Hematopoietic multipotent progenitor cell treated with erythropoietin and hydrocortisone succinate and interleukin-3 and kit ligand, for 8 days (in vitro differentiated cells): ENCODE data around the gene UBE2D2.
"Not testable (repeated sequence)": the region's sequence is repeated elsewhere in the genome, so short reads cannot be mapped to it uniquely, and the experiment has no call there.

Experiments
- DNase-seq: peaks from one replicate; pipeline ENCODE4 v3.0.0-alpha.2; 2015

Gene UBE2D2

GRCh38 chr5:139588116-139588515 lies 27.0 kb downstream of the UBE2D2 start:
- not testable (repeated sequence) for DNase-seq

DNA sequence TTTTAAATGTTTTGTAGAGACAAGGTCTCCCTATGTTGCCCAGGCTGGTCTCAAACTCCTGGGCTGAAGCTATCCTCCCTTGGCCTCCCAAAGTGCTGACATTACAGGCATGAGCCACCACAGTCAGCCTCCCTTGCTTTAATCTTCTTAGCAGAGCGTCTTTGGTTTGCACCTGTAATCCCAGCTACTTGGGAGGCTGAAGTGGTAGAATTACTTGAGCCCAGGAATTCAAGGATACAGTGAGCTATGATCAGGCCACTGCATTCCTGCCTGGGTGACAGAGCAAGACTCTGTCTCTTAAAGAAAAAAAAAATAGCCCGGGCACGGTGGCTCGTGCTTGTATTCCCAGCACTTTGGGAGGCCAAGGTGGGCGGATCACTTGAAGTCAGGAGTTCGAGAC lies 27.8 kb downstream of the UBE2D2 start:
- DNase-seq: no peak

DNA sequence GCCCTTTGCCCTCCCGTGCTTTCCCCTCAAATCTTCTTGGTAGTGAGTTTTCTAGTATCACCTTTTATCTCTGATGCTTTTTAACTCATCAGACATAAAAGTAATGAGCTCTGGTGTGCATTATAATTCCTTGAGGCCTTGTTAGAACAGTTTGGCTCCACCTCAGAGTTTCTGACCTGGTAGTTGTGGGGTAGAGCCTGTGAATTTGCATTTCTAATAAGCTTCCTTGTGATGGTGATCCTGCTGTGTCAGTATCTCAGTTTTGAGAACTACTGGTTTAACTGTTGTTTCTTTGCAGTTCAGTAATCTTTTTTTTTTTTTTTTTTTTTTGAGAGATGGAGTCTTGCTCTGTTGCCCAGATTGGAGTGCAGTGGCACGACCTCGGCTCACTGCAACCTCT lies 31.1 kb downstream of the UBE2D2 start:
- no peak for DNase-seq

- DNase-seq: not testable (repeated sequence)
Measured at GRCh38 chr5:139593076-139593475, 31.9 kb downstream of the UBE2D2 start.

GRCh38 chr5:139593716-139594319 lies 32.7 kb downstream of the UBE2D2 start:
- DNase-seq: no peak

DNA sequence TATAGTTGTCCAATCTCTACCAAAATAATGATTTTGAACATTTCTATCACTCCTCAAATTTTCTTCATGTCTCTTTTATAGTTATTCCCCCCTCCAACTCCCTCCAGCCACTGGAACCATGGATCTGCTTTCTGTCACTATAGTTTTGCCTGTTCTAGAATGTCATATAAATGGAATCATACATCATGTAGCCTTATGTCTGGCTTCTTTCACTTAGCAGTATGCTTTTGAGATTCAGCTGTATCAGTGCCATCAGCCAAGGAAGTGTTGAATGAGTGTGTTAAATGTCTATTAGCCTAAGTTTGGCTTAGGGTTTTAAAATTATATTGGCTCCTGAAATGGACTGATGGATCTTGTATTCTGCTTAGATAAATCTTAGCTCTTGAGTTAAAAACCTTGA lies 36.0 kb downstream of the UBE2D2 start:
- DNase-seq: no peak

- not testable (repeated sequence) for DNase-seq
Measured at GRCh38 chr5:139598601-139598965, 37.4 kb downstream of the UBE2D2 start.

DNA sequence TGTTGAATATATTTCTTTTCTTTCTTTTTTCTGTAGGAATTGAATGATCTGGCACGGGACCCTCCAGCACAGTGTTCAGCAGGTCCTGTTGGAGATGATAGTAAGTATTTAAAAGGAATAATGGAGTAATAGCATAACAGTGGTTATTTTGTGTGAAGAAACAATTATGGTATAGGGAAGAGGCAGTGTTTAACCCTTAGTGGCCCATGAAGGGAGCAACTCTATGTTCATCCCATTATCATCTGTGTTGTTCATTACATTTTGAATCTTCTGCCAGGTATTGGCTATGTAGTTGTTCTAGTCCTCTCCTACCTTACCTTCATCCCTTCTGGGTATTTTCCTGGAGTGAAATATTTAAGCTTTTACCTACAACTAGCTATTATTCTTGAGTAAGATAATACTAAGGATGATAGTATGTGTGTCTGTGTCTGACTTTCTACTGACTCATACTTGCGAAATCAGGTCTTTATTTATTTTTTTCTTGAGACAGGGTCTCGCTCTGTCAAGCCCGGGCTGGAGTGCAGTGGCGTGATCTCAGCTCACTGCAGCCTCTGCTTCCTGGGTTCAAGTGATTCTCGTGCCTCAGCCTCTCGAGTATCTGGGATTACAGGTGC lies 39.3 kb downstream of the UBE2D2 start:
- no peak for DNase-seq

- DNase-seq: no peak
Measured at GRCh38 chr5:139601429-139601828, 40.3 kb downstream of the UBE2D2 start.

DNA sequence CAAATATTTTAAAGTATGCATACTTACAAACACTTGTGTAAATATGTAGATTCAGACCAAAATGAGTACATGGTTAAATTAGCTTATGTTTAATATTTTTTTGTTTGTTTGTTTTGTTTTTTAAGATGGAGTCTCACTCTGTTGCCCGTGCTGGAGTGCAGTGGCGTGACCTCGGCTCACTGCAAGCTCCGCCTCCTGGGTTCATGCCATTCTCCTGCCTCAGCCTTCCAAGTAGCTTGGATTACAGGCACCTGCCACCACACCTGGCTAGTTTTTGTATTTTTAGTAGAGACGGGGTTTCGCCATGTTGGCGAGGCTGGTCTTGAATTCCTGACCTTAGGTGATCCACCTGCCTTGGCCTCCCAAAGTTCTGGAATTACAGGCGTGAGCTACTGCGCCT lies 40.8 kb downstream of the UBE2D2 start:
- DNase-seq: not testable (repeated sequence)

GRCh38 chr5:139605887-139606286 lies 44.7 kb downstream of the UBE2D2 start:
- no peak for DNase-seq

DNA sequence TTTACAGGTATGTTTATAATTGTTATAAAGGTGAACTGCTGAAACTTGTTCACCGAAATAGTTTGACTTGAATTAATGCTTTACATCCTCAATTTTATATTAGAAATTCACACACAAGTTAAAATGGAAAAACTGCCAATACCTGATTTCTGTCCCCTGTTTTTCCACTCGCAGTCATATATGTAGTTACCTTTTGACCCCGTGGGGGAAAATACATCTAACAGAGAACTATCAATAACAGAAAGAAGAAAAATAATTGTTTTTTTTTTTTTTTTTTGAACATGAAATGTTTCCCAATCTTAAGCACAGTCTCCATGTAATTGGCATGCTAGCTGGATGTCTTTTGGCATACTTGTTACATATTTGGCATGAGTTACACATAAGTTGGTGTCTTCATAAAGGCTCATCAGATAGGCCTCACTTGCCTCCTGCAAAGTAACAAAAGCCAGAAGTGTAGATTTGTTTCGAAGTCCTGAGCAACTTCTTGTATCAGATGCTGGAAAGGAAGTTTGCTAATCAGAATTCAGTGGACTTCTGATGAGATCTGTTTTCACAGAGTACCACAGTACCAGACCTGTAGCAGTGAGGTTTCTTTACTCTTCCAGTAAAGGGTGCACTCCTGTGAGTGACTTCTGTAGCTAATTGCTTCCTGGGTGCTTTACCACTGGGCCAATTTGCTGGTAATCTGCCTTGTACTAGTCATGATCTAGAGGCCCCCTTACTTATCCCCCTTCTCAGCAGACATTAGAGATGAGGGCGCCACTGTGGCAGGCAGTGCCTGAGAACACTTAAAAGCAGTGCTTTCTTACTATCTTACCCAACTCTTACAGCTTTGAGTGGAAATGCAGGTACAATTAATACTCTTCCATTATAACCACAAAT lies 50.8 kb downstream of the UBE2D2 start:
- DNase-seq: no peak

GRCh38 chr5:139619861-139620260 lies 58.7 kb downstream of the UBE2D2 start:
- no peak for DNase-seq

DNA sequence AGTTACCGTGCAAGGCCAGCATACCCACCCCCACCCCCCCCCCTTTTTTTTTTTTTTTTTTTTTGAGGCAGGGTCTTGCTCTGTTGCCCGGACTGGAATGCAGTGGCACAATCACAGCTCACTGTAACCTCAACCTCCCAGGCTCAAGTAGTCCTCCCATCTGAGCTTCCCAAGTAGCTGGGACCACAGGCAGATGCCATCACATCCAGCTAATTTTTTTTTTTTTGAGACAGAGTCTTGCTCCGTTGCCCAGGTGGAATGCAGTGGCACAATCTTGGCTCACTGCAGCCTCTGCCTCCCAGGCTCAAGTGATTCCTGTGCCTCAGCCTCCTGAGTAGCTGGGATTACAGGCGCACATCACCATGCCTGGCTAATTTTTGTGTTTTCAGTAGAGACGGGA lies 64.3 kb downstream of the UBE2D2 start:
- DNase-seq: not testable (repeated sequence)

GRCh38 chr5:139630855-139631254 lies 69.7 kb downstream of the UBE2D2 start:
- DNase-seq: no peak

DNA sequence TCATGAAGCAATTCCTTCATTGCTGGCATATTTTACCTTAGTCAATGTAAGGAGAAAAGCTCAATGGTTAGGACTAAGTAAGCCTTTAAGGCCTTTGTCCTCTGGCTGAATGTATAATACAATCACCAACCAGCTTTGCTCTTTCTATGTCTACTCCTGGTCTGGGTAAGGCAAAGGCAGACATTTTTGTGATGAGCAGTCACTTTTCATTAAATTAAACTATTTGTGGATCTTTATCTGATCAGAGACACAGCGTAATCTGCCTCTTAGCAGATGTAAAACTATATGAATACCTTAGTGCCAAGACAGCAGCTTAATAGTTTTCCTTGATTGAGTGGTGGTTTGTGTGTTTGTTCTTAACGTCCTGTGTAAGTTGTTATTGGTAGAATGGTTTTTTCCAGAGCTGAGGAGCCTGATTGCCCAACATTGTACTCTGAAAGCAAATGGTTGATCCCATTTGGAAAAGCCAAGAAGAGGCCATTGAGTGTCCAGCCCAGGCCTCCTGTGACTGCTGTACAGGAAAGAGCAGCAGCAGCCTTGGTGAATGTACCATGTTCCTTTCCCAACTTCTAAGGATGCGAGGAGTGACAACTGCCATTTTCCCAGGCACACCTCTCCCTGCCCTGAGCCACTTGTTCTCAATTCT lies 70.5 kb downstream of the UBE2D2 start:
- no peak for DNase-seq

DNA sequence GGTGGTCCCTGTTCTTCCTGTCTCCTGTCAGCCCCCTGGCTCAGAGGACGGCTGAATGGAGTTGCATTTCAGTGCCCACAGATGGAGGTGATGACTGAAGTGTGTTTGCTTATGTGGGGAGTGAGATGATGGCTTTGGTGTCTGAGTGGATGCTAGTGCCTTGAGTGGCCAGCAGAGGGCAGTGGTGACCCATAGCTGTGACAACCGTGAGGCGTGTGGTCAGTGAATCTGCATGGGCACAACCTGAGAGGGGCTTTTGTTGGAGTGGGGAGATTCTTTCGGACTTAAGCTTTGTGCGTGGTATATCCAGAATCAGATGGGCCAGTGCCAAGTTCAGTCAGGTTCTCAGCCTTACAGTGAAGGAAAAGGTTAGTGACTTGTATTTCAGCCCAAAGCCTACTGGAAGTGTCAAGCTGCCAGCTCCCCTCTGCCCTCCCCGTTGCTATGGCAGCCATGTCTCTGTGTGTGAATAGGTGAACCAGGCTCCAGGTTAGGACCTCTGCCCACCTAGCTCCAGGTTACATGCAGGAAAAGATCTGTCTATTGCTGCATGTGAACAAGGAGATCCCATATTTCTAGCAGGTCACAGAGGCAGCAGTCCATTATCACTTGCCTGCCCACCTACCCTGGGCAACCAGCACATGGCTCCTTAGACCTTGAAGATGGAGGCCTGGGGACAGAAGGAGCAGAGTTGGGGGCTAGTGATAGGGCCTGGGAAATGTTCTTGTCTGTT lies 72.3 kb downstream of the UBE2D2 start:
- DNase-seq: peak; percentile 77

DNA sequence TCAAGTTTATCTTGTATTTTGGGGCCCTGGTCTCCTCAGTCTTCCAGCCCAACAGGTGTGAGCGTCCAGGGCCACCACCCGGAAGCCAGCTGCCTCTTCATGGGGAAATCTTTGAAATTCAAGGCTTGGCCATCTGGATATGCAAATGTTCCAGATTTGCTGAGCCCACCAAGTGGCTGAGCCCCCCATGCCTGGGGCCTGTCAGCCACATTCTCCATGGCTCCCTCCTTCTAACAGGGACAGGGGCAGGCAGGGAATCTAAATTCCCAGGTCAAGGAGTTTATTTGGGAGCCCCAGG lies 72.8 kb downstream of the UBE2D2 start:
- DNase-seq: no peak

DNA sequence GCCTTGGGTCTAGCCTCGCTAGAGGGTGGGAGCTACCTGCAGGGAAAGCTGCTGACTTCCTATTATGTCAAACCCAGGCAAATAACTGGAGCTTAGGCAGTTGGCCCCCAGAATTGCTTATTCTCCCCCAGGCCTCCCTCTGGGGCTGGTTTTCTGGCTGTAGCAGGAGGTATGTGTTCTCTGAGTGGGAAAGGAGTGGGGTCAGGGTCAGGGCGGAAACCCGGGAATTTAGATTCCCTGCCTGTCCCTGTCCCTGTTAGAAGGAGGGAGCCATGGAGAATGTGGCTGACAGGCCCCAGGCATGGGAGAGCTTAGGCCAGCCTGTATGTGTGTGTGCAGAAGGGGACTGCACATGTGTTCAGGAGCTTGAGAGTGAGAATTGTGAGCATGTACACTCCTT lies 73.4 kb downstream of the UBE2D2 start:
- DNase-seq: no peak

DNA sequence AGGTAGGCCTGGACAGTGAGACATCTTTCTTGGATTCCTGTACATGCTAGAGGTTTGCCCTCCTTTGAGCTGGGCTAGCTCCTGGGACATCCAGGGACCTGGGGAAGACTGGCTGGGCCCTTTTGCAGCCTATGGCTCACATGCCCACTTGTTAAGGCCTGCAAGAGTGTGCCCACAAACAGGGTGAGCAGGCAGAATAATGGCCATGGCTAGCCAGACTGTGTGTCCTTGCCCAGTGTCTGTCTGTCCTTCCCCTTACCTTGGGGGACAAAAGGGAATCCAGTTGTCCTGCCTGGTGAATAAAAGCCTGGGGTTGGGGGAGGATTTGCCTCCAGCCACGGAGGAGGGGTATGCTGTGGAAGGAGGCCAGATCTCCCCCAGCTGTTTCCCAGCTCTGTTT lies 74.1 kb downstream of the UBE2D2 start:
- DNase-seq: no peak

DNA sequence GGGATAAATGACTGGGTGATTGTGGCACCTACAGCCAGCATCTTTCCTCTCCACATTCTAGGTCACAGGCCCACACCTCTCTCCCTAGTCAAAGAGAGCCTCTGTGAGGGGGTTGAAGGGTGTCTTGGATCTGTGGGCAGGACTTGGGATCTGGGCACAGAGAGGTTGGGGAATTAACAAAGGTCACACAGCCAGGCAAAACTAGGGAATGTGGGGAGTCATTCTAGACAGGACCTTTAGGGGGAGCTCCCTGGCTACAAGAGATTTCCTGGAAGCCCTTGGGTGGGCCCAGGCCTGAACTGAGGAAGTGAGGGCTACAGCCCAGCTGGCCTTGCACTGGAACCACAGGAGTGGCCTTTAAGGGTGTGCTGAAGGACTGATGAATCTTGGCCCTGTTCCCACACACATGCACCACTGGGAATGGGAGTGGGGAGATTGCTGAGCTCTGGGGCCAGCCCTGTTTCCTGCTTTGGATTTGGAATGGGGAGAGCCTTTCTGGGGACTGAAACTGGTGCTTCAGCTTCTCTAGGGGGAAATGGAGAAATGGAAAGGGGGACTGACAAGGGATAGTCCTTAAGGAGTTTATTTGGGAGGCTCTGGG lies 74.6 kb downstream of the UBE2D2 start:
- DNase-seq: peak; percentile 86

DNA sequence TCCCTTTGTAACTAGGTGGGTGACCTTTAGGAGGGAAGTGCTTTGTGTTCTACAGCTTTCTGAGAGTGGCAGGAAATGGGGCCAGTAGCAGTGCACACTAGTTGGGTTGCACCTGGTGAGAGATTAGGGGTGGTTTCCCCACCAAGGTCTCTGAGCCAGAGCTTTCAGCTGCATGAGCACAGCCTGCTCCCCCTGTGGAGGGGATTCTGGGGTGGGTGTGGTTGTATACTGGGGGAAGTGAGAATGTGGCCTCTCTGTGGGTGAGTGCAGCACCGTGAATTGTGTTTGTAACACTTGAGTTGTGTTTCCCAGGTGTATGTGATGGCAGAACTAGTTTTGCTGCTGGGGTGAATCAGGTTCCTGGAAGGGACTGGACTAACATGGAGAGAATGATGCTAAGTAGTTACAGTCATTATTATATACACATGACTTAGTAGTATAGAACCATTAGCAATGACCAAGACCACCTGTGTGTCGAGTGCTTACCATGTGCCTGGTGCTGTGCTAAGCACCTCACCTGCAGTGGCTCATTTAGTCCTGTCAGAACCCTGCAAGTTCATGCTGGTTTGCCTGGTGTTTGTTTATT lies 75.2 kb downstream of the UBE2D2 start:
- peak; percentile 47 for DNase-seq
